ENCODE data around the gene ANKMY1.

Gene ANKMY1

DNA sequence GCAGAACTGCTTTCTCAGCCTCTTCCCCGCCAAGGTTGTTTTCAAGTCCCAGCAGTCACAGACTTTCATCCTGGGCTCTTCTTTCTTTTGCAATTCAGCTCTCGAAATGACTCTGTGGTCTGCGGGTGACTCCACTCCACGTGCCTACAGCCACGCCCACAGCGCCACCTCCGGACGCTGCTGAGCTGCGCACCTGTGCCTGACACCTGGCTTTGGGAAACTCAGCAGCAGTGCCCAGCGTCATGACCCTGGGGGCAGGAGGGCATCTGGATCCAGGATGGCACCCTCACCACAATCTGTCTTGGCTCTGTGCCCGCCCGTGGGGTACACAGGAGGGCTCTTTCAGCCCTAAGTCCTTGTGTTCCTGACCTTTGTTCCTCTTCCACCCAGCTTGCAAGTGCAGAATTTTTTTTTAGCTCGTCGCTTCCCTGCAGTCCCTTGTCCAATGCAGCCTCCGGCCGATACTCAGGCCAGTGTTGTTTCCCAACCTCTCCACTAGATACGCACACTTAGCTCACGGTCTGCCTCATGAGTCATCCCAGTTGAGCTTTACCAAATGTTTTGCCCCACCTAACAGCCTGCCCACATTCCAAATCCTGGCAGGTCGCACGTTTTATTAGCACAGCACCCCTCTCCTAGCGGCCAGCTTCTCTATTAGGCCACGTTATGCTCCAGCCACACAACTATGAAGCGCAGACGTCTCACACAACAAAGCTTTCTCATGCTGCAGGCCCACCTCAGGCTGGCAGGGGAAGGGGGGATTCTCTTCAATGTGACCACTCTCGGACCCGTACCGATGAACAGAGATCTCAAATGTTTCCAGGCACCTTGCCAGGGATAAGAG, 22.2 kb upstream of the ANKMY1 start:
- ATAC-seq (peak; percentile 48), DNase-seq (peak; percentile 69)

DNA sequence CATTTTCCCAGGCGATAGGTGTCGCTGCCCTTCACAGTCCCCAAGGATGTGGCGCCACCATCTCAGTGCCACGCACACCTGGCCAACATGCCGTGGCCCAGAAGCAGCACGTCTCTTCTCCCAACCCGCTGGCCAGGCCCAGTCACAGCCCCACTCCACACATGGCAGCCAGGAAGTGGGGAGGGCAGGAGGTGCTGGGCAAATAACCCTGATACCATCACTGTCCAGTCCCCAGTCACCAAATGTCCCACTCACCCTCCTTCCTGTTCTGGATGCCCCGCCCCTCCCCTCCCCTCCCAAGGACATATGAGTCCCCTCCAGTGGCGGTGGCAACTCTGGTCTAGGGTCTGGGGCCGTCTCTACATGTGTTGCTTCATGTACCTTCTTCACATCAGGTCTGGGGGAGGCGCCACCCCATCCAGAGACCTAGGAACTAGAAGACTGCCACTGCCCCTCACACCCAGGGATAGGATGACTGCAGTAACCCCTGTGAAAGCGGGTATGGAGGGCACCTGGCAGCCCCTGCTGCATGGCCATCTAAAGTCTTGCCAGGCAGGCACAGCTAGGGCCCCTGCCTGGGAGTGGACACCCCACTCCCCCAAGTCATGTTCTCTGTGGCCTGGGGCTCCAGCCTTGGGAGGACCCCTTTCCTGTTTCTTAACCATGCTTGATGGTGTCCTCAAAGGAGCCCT, 21.4 kb upstream of the ANKMY1 start:
- DNase-seq (no peak), ATAC-seq (no peak)

DNA sequence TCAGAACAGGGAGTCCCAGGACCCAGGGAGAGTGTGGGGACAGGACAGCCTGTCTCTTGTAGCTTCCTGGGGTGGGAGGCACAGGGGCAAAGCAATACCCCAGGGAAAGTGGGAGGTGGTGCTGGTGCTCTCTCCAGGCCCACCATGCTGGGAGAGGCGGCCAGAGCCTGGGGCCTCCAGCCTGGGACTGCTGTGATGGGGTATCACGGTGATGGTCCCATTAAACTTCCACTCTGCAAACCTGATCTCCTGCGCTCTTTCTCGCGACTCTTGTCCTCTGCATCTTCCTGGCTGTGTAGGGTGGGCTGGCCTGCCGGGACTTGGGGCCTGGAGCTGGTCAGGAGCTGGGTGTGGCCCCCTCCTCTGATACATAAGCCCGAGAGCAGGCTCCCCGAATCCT, 20.7 kb upstream of the ANKMY1 start:
- DNase-seq (no peak), ATAC-seq (no peak)

DNA sequence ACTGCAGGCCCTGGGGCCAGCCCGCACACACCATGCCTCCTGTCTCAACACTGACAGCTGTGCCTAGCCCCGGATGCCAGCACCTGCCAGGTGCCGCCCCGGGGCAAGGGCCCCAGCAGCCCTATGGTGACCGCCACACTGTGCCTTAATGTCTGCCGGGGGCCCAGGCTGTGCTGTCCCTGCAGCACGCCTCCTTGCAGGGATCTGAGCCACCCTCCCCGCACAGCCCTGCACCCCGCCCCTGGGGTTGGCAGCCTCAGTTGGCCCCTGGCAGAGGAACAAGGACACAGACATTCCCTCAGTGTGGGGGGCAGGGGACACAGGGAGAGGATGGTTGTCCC, 20.3 kb upstream of the ANKMY1 start:
- ATAC-seq (no peak), DNase-seq (no peak)

DNA sequence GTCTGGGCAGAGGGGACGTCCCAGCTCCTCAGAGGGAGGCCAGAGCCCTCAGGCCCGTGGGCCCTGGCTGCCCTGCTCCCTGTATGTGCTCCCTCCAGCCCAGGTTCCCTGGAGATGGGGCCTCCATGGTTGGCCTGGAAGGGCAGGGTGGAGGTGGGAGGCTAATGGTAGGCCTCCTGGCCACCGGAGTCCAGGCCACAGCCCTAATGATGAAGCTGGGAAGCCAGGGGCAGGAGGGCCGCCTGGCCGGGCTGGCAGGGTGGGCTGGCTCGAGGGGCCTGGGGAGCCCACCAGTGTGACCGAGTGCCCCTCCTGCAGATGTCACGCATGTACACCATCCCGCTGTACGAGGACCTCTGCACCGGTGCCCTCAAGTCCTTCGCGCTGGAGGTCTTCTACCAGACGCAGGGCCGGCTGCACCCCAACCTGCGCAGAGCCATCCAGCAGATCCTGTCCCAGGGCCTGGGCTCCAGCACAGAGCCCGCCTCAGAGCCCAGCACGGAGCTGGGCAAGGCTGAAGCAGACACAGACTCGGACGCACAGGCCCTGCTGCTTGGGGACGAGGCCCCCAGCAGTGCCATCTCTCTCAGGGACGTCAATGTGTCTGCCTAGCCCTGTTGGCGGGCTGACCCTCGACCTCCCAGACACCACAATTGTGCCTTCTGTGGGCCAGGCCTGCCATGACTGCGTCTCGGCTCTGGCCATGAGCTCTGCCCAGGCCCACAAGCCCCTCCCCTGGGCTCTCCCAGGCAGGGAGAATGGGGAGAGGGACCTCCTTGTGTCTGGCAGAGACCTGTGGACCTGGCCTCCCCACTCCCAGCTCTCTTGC, 19.7 kb upstream of the ANKMY1 start:
- ATAC-seq (no peak), DNase-seq (no peak)

DNA sequence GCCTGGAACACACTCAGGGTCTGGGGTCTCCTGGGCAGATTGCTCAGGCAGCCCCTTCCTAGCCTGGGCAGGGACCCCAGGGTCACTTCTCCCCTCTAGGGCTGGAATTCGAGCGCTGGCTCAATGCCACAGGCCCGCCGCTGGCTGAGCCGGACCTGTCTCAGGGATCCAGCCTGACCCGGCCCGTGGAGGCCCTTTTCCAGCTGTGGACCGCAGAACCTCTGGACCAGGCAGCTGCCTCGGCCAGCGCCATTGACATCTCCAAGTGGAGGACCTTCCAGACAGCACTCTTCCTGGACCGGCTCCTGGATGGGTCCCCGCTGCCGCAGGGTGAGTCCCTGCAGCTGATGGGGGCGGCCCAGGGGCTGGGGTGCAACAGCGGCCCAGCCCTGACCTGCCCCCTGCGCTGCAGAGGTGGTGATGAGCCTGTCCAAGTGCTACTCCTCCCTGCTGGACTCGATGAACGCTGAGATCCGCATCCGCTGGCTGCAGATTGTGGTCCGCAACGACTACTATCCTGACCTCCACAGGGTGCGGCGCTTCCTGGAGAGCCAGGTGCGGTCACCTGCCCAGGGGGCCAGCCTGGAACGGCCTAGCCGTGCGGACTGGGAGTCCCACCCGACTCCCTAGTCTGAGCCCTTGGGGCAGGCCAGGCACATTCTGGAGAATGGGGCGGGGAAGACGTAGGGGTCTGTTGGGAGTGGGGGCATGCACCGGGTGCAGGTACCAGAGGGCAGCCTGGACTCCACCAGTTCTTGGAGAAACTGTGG, 18.8 kb upstream of the ANKMY1 start:
- DNase-seq (no peak), ATAC-seq (no peak)

DNA sequence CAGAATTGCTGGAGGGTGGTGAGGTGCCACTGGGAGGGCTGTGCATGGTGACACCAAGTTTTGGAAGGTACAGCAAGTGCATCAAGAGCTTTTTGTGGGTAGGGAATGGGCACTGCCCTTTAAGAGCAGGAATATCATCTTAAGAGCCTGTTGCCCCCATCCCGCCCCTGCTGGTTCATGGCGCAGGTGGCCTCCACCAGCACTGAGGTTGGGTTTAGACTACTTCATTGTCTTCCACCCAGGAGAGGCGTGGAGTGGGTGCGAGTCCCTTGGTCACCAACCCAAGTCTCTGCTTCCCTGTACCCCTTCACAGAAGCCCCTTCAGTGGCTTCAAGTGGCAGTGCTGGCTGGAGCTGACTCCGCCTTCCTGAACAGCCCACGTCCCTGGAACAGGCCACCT, 18.2 kb upstream of the ANKMY1 start:
- ATAC-seq: no peak
- DNase-seq: no peak

DNA sequence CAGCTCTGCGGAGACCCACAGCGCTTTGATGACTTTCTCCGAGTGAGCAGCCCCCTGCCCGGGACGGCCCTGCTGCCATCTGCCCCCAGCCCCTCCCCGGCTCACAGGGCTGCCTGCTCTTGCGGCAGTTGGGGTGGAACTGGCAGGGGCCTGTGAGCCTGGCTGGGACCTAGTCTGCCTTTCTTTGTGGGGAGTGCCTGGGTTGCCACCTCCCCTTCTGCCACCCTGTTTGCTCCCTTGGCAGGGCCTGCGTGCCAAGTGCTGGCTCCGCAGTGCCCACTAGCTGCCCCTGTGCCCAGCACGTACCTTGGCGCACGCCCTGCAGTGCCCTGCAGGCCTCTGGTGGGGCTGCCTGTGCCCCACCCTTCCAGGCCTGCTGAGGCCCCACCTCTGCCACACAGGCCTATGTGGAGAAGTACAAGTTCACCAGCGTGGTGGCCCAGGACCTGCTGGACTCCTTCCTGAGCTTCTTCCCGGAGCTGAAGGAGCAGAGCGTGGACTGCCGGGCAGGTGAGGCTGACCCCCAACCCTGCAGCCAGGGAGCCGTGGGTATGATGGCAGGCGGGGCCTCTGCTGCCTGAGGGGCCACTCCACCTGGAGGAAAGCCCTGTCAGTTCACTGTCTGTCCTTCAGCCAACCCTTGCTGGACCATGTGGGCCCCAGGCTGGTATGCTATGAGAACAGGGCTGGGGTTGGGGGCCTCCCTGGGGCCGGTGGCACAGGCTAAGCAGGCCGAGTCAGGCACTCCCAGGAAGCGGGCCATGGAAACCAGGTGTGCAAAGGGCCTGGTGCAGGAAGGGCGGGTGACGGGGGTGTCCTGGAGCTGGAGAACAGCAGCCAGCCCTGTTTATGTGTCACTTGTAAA, 17.5 kb upstream of the ANKMY1 start:
- DNase-seq: no peak
- no peak for ATAC-seq

DNA sequence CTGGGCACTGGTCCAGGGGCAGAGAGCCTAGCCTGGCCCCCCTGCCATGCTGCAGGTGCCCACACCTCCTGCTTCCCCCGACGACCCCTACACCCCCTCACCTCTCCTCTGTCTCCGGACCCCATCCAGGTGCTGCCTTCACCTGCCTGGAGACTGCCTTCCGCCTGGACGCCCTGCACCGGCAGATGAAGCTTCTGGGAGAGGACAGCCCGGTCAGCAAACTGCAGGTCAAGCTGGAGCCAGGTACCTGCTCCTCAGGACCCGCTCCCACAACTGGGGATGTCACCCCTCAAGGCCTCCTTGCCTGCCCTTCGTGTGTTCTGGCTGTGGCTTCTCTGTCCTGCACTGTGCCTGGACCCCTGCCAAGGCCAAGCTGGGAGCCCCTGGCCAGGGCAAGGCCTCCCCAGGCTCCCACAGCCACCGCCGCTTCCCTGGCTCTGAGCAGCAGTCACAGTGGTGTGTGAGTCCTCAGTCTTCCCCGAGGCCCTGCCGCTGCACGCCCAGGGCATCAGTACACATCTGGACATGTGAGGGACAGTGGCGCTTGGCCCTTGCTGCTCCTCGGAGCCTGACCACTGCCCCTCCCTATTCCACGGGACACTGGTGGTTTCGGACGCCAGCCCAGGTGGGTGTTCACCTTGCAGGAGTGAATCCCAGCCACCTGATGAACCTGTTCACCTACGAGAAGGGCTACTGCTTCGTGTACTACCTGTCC, 16.8 kb upstream of the ANKMY1 start:
- ATAC-seq (no peak), DNase-seq (no peak)

DNA sequence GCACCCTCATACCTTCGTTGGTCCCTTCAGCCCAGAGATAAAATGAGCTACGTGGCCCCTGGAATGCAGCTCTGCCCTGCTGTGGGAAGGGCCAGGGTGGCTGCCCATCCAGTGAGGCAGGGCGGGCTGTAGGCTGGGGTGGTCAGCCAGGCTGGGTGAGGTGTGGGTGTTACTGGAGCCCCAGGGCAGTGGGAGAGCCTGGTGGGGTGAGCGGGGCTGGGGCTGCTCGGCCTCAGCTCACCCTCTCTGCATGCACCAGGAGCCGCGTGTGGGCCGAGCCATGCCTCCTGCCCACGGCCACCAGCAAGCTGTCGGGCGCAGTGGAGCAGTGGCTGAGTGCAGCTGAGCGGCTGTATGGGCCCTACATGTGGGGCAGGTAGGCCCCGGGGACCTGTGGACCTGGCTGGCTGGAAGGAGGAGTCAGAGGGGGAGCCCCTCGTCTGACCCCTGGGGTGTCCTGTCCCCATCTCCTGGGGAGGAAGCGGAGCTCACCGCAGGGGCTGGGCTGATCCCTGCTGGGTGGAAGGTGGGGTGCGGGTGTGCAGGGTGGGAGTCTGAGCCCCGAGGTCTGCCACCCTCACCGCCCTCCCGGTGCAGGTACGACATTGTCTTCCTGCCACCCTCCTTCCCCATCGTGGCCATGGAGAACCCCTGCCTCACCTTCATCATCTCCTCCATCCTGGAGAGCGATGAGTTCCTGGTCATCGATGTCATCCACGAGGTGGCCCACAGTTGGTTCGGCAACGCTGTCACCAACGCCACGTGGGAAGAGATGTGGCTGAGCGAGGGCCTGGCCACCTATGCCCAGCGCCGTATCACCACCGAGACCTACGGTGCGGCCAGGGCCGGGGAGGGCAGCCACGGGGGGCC, 16.0 kb upstream of the ANKMY1 start:
- ATAC-seq: no peak
- no peak for DNase-seq

DNA sequence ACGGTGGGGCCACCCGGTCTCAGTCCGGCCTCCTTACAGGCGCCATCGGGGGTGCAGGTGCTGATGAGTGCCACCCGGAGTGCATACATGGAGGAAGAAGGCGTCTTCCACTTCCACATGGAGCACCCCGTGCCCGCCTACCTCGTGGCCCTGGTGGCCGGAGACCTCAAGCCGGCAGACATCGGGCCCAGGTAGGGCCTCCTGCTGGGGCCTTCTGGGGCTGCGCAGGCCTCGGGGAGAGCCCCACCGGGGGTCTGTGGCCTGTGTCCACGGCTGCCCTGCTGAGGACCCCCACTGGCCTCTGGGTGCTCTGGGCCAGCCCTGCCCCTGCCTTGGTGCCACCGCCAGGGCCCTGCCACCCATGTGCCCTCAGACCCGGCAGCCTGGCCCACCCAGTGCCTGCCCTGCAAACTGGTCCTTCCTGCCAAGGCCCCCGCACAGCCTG, 15.3 kb upstream of the ANKMY1 start:
- DNase-seq (no peak), ATAC-seq (no peak)

DNA sequence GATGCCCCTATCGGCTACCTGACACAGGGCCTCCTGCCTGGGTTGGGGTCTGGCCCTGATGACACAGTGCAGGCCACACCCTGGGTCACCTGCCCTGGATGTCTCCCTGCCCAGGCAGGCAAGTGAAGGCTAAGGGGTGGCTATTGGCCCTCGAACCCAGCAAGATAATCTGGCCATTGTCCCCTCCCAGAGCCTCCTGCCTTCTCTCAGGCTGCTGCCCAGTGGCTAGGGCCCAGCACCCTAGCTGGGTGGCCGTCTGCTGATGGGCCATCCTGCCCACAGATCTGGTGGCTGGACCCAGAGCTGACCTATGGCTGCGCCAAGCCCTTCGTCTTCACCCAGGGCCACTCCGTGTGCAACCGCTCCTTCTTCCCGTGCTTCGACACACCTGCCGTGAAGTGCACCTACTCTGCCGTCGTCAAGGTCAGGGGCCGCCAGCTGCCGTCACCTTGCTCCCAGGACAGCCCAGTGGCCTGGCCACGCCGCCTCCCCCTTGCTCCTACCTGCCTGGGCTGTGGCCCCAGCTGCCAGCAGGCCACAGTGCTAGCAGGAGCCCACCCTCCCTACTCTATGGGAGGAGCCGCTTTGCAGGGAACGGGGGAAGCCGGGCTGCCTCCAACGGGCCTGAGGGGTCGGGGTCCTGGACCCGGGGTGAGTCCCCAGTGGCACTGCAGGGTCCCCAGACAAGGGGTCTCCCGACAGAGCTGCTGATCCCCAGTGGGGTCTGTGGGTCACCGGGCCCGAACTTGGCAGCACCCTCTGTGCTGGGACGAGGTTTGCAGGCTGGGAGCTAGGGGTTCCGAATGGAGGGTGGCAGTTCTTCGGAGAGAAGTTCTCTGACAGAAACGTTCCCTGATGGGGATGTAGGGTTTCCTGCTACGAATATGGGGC, 14.6 kb upstream of the ANKMY1 start:
- ATAC-seq (no peak), DNase-seq (no peak)

DNA sequence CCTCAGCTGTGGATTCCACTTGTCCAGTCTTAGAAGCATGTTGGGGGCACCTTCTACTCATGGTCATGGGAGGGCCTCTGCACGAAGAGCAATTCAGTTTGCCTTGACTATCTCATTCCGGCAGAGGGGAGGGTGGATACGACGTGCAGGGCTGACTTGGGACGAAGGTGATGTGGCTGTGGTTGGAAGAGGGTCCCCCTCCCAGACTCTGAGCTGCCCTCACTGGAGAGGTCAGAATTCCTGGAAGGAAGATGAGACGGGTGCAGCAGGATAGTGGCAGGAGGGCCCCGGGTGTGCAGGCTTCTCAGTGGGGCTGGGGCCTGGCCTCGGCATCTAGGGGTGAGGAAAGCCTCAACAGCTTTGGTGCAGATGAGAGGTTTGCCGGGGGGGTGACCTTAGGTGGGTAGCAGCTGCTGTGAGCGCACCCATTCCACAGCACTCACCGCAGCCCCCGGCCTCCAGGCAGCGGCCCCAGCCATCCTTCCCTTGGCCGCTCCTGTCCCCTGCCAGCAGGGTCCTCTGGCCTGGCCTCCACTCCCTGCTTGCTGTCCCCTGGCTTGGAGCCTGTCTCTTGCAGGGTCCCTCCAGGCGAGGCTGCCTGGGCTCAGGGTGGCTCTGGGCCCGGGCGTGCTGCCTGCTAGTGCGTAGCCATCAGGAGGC, 13.7 kb upstream of the ANKMY1 start:
- no peak for DNase-seq
- no peak for ATAC-seq

DNA sequence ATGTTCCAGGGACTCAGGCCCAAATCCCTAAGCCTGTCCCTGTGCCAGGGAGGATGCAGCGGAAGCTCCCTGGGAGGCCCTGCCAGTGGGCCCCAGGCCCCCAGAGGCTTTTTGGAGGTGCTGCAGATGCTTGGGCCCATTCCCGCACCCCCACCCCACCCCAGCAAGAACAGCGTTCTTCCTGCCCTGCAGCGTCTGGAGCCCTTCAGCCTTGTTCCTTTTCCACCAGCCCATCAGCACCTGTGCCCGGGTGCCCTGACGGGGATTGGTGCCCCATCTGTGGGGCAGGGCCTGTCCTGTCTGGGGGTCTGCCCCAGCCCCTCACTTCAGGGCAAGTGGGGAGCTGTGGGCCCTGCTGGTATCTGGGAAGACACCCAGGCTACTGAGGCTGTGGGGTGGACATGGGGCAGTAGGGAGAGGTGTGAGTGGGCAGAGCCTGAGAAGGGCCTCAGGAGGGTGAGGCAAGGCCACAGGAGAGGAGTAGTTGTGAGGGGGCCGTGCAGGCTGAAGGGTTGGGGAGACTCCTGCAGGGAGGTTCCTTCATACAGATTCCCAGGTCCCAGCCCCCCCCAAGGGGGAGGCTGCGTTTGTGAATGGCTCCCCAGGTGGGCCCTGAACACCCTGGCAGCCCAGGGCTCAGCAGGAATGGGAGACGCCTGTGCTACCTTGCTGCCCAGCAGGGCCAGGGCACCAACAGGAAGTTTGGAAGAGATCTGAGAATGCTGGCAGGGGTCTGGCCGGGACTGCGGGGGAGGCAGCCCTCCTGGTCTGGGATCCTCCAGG, 12.9 kb upstream of the ANKMY1 start:
- DNase-seq (no peak), ATAC-seq (no peak)

DNA sequence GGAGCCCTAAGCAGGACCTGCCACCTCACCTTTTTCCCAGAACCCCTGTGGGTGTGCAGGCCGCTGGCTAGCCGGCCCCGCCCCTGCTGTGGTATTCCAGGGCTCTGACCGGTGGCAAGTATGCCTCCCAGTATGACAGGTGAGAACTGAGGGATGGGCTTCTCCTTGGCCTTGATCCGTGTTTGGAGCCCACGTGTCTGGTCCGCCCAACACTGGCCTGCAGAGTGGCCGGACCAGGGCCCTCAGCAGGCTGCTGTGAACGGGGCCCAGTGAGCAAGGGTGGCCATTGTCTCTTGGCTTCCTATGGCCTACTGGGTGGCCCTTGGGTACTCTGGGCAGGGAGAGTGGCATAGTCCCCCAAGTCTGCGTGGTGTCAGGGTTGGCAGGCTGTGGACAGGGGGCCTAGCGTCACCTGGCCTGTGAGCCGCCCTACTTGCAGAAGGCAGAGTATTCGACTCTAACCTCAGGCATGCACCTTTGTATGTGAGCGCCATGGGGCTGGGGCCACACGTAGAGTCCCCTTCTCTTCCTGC, 12.3 kb upstream of the ANKMY1 start:
- DNase-seq (peak; percentile 5), ATAC-seq (no peak)

DNA sequence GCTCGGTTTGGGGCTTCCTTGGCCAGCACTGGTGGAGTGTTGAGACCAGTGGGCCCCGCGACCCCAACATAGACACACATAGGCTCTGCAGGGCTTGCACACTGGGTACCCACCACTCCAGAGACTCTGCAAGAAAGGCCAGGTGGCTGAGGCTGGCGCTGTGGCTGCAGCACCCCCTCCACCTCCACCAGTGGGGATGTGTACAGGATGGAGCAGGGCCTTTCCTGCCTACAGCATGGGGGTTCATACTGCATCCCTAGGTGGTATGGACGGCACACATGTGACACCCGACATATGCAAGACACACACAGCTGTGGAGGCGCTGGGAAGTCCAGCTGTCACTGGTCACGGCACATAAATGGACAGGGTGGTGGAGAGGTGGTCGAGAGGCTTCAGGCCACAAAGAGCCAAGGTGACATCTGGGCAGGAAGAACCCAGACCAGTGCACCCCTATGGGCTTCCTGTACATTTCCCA, 11.8 kb upstream of the ANKMY1 start:
- ATAC-seq (no peak), DNase-seq (peak; percentile 22)
